ENCODE measurements around the gene MED25. TPM values are rescaled to one million over a fixed set of nuclear protein-coding genes. Genes with fewer than 3 reads are reported as not detected.

MED25 gene
- total and polyA plus RNA-seq, 2 of the 8 experiments (the other 6 are each of a cell fraction or from before 2014, with no cell fraction given), result 21.6 to 71.4 TPM

DNA sequence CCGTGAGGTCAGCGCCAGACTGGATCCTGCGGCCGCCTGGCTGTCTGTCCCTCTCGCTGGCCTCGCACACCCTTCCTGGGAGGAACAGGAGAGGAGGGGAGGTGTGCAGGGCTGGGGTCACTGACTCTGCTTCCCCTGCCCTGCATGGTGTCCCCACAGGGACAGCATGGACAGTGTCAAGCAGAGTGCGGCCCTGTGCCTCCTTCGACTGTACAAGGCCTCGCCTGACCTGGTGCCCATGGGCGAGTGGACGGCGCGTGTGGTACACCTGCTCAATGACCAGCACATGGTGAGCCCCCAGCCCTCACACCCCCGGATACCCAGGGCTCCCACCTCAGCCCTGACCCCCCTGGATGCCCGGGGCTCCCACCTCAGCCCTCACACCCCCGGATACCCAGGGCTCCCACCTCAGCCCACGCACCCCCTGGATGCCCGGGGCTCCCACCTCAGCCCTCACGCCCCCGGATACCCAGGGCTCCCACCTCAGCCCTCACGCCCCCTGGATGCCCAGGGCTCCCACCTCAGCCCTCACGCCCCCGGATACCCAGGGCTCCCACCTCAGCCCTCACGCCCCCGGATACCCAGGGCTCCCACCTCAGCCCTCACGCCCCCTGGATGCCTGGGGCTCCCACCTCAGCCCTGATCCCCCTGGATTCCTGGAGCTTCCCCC, 26.2 kb upstream of the MED25 start (continued):
- TF ChIP-seq, protein P1, sequence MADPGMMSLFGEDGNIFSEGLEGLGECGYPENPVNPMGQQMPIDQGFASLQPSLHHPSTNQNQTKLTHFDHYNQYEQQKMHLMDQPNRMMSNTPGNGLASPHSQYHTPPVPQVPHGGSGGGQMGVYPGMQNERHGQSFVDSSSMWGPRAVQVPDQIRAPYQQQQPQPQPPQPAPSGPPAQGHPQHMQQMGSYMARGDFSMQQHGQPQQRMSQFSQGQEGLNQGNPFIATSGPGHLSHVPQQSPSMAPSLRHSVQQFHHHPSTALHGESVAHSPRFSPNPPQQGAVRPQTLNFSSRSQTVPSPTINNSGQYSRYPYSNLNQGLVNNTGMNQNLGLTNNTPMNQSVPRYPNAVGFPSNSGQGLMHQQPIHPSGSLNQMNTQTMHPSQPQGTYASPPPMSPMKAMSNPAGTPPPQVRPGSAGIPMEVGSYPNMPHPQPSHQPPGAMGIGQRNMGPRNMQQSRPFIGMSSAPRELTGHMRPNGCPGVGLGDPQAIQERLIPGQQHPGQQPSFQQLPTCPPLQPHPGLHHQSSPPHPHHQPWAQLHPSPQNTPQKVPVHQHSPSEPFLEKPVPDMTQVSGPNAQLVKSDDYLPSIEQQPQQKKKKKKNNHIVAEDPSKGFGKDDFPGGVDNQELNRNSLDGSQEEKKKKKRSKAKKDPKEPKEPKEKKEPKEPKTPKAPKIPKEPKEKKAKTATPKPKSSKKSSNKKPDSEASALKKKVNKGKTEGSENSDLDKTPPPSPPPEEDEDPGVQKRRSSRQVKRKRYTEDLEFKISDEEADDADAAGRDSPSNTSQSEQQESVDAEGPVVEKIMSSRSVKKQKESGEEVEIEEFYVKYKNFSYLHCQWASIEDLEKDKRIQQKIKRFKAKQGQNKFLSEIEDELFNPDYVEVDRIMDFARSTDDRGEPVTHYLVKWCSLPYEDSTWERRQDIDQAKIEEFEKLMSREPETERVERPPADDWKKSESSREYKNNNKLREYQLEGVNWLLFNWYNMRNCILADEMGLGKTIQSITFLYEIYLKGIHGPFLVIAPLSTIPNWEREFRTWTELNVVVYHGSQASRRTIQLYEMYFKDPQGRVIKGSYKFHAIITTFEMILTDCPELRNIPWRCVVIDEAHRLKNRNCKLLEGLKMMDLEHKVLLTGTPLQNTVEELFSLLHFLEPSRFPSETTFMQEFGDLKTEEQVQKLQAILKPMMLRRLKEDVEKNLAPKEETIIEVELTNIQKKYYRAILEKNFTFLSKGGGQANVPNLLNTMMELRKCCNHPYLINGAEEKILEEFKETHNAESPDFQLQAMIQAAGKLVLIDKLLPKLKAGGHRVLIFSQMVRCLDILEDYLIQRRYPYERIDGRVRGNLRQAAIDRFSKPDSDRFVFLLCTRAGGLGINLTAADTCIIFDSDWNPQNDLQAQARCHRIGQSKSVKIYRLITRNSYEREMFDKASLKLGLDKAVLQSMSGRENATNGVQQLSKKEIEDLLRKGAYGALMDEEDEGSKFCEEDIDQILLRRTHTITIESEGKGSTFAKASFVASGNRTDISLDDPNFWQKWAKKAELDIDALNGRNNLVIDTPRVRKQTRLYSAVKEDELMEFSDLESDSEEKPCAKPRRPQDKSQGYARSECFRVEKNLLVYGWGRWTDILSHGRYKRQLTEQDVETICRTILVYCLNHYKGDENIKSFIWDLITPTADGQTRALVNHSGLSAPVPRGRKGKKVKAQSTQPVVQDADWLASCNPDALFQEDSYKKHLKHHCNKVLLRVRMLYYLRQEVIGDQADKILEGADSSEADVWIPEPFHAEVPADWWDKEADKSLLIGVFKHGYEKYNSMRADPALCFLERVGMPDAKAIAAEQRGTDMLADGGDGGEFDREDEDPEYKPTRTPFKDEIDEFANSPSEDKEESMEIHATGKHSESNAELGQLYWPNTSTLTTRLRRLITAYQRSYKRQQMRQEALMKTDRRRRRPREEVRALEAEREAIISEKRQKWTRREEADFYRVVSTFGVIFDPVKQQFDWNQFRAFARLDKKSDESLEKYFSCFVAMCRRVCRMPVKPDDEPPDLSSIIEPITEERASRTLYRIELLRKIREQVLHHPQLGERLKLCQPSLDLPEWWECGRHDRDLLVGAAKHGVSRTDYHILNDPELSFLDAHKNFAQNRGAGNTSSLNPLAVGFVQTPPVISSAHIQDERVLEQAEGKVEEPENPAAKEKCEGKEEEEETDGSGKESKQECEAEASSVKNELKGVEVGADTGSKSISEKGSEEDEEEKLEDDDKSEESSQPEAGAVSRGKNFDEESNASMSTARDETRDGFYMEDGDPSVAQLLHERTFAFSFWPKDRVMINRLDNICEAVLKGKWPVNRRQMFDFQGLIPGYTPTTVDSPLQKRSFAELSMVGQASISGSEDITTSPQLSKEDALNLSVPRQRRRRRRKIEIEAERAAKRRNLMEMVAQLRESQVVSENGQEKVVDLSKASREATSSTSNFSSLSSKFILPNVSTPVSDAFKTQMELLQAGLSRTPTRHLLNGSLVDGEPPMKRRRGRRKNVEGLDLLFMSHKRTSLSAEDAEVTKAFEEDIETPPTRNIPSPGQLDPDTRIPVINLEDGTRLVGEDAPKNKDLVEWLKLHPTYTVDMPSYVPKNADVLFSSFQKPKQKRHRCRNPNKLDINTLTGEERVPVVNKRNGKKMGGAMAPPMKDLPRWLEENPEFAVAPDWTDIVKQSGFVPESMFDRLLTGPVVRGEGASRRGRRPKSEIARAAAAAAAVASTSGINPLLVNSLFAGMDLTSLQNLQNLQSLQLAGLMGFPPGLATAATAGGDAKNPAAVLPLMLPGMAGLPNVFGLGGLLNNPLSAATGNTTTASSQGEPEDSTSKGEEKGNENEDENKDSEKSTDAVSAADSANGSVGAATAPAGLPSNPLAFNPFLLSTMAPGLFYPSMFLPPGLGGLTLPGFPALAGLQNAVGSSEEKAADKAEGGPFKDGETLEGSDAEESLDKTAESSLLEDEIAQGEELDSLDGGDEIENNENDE (IDR thresholded peaks at IDR 0.05; ENCODE audit: insufficient replicate concordance, low read length), result no peak
- no peak for TF ChIP-seq SUZ12 (IDR thresholded peaks at IDR 0.05; ENCODE audit: low read length)
- TF ChIP-seq CBX8 (IDR thresholded peaks at IDR 0.05; ENCODE audit: borderline replicate concordance, low read depth, low read length), result no peak
- TF ChIP-seq, protein P2, sequence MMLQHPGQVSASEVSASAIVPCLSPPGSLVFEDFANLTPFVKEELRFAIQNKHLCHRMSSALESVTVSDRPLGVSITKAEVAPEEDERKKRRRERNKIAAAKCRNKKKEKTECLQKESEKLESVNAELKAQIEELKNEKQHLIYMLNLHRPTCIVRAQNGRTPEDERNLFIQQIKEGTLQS (IDR thresholded peaks at IDR 0.05; ENCODE audit: insufficient read depth, low read depth, low read length), result no peak
- TF ChIP-seq, protein P3, sequence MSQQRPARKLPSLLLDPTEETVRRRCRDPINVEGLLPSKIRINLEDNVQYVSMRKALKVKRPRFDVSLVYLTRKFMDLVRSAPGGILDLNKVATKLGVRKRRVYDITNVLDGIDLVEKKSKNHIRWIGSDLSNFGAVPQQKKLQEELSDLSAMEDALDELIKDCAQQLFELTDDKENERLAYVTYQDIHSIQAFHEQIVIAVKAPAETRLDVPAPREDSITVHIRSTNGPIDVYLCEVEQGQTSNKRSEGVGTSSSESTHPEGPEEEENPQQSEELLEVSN (IDR thresholded peaks at IDR 0.05), result no peak
